Measurements from ENCODE around the gene CPXM1.

The CPXM1 gene

GRCh38 chr20:2822073-2822472, 21.6 kb upstream of the CPXM1 start:
- Histone ChIP-seq H3K9me3 (ENCODE audit: control insufficient read depth in 1 of 2, low read length in 2 of 2) (no peaks in the 10 kb centered on the region), H3K36me3 (ENCODE audit: control insufficient read depth in 1 of 2, insufficient read depth in 2 of 2, low read length in 2 of 2) (no peaks in the 10 kb centered on the region), H3K4me3 (ENCODE audit: low read depth in 1 of 2, low read length in 2 of 2) (no peak overlapping the region), H3K4me1 (ENCODE audit: control insufficient read depth in 1 of 2, insufficient read depth in 2 of 2, low read length in 2 of 2) (no peaks in the 10 kb centered on the region), H3K9ac (ENCODE audit: low read depth in 1 of 2, low read length in 2 of 2) (no peak overlapping the region), H3K27ac (ENCODE audit: low read depth, low read length) (no peak overlapping the region), H3K27me3 (ENCODE audit: control insufficient read depth in 1 of 2, insufficient read depth in 2 of 2, low read length in 2 of 2) (peaks cover 18 to 27% of the 10 kb centered on the region in 2 donors)

GRCh38 chr20:2820896-2821869, 20.8 kb upstream of the CPXM1 start:
- no peaks in the 10 kb centered on the region for H3K9me3 ChIP-seq (ENCODE audit: control insufficient read depth in 1 of 2, low read length in 2 of 2)
- no peak overlapping the region for H3K9ac ChIP-seq (ENCODE audit: low read depth in 1 of 2, low read length in 2 of 2)
- H3K27ac ChIP-seq (ENCODE audit: low read depth, low read length) = no peak overlapping the region
- no peaks in the 10 kb centered on the region for H3K4me1 ChIP-seq (ENCODE audit: control insufficient read depth in 1 of 2, insufficient read depth in 2 of 2, low read length in 2 of 2)
- no peak overlapping the region for H3K4me3 ChIP-seq (ENCODE audit: low read depth in 1 of 2, low read length in 2 of 2)
- H3K36me3 ChIP-seq (ENCODE audit: control insufficient read depth in 1 of 2, insufficient read depth in 2 of 2, low read length in 2 of 2) = no peaks in the 10 kb centered on the region
- H3K27me3 ChIP-seq (ENCODE audit: control insufficient read depth in 1 of 2, insufficient read depth in 2 of 2, low read length in 2 of 2) = peaks cover 16 to 20% of the 10 kb centered on the region in 2 donors

- H3K4me1 ChIP-seq (ENCODE audit: control insufficient read depth in 1 of 2, insufficient read depth in 2 of 2, low read length in 2 of 2) = no peaks in the 10 kb centered on the region
- no peak overlapping the region for H3K27ac ChIP-seq (ENCODE audit: low read depth, low read length)
- no peak overlapping the region for H3K4me3 ChIP-seq (ENCODE audit: low read depth in 1 of 2, low read length in 2 of 2)
- no peaks in the 10 kb centered on the region for H3K36me3 ChIP-seq (ENCODE audit: control insufficient read depth in 1 of 2, insufficient read depth in 2 of 2, low read length in 2 of 2)
- peaks cover 11 to 20% of the 10 kb centered on the region in 2 donors for H3K27me3 ChIP-seq (ENCODE audit: control insufficient read depth in 1 of 2, insufficient read depth in 2 of 2, low read length in 2 of 2)
- no peaks in the 10 kb centered on the region for H3K9me3 ChIP-seq (ENCODE audit: control insufficient read depth in 1 of 2, low read length in 2 of 2)
- no peak overlapping the region for H3K9ac ChIP-seq (ENCODE audit: low read depth in 1 of 2, low read length in 2 of 2)
Measured at GRCh38 chr20:2820084-2820895, 19.9 kb upstream of the CPXM1 start.

GRCh38 chr20:2817891-2818595, 17.6 kb upstream of the CPXM1 start:
- no peaks in the 10 kb centered on the region for H3K9me3 ChIP-seq (ENCODE audit: control insufficient read depth in 1 of 2, low read length in 2 of 2)
- no peaks in the 10 kb centered on the region for H3K36me3 ChIP-seq (ENCODE audit: control insufficient read depth in 1 of 2, insufficient read depth in 2 of 2, low read length in 2 of 2)
- H3K4me1 ChIP-seq (ENCODE audit: control insufficient read depth in 1 of 2, insufficient read depth in 2 of 2, low read length in 2 of 2) = no peaks in the 10 kb centered on the region
- H3K9ac ChIP-seq (ENCODE audit: low read depth in 1 of 2, low read length in 2 of 2) = no peak overlapping the region
- no peak overlapping the region for H3K4me3 ChIP-seq (ENCODE audit: low read depth in 1 of 2, low read length in 2 of 2)
- peaks cover 11 to 20% of the 10 kb centered on the region in 2 donors for H3K27me3 ChIP-seq (ENCODE audit: control insufficient read depth in 1 of 2, insufficient read depth in 2 of 2, low read length in 2 of 2)
- no peak overlapping the region for H3K27ac ChIP-seq (ENCODE audit: low read depth, low read length)

GRCh38 chr20:2817341-2817726, 16.9 kb upstream of the CPXM1 start:
- no peaks in the 10 kb centered on the region for H3K36me3 ChIP-seq (ENCODE audit: control insufficient read depth in 1 of 2, insufficient read depth in 2 of 2, low read length in 2 of 2)
- peaks cover 11 to 20% of the 10 kb centered on the region in 2 donors for H3K27me3 ChIP-seq (ENCODE audit: control insufficient read depth in 1 of 2, insufficient read depth in 2 of 2, low read length in 2 of 2)
- H3K9me3 ChIP-seq (ENCODE audit: control insufficient read depth in 1 of 2, low read length in 2 of 2) = peaks cover 2% of the 10 kb centered on the region in 2 donors

GRCh38 chr20:2816583-2817340, 16.3 kb upstream of the CPXM1 start:
- Histone ChIP-seq H3K4me1 (ENCODE audit: control insufficient read depth in 1 of 2, insufficient read depth in 2 of 2, low read length in 2 of 2) (no peaks in the 10 kb centered on the region), H3K4me3 (ENCODE audit: low read depth in 1 of 2, low read length in 2 of 2) (no peak overlapping the region), H3K27ac (ENCODE audit: low read depth, low read length) (no peak overlapping the region), H3K36me3 (ENCODE audit: control insufficient read depth in 1 of 2, insufficient read depth in 2 of 2, low read length in 2 of 2) (no peaks in the 10 kb centered on the region), H3K9ac (ENCODE audit: low read depth in 1 of 2, low read length in 2 of 2) (no peak overlapping the region), H3K9me3 (ENCODE audit: control insufficient read depth in 1 of 2, low read length in 2 of 2) (peaks cover 7 to 8% of the 10 kb centered on the region in 2 donors), H3K27me3 (ENCODE audit: control insufficient read depth in 1 of 2, insufficient read depth in 2 of 2, low read length in 2 of 2) (peaks cover 9 to 17% of the 10 kb centered on the region in 2 donors)

More at GRCh38 chr20:2817341-2817726, 16.9 kb upstream of the CPXM1 start:
- no peak overlapping the region for H3K27ac ChIP-seq (ENCODE audit: low read depth, low read length)
- no peak overlapping the region for H3K4me3 ChIP-seq (ENCODE audit: low read depth in 1 of 2, low read length in 2 of 2)
- no peaks in the 10 kb centered on the region for H3K4me1 ChIP-seq (ENCODE audit: control insufficient read depth in 1 of 2, insufficient read depth in 2 of 2, low read length in 2 of 2)
- H3K9ac ChIP-seq (ENCODE audit: low read depth in 1 of 2, low read length in 2 of 2) = no peak overlapping the region

- Histone ChIP-seq H3K36me3 (ENCODE audit: control insufficient read depth in 1 of 2, insufficient read depth in 2 of 2, low read length in 2 of 2) (no peaks in the 10 kb centered on the region), H3K4me3 (ENCODE audit: low read depth in 1 of 2, low read length in 2 of 2) (no peak within 1 kb of the TSS), H3K27me3 (ENCODE audit: control insufficient read depth in 1 of 2, insufficient read depth in 2 of 2, low read length in 2 of 2) (peaks cover 8 to 12% of the 10 kb centered on the region in 2 donors), H3K9me3 (ENCODE audit: control insufficient read depth in 1 of 2, low read length in 2 of 2) (peaks cover 8 to 9% of the 10 kb centered on the region in 2 donors), H3K9ac (ENCODE audit: low read depth in 1 of 2, low read length in 2 of 2) (no peak within 1 kb of the TSS), H3K27ac (ENCODE audit: low read depth, low read length) (no peak within 1 kb of the TSS), H3K4me1 (ENCODE audit: control insufficient read depth in 1 of 2, insufficient read depth in 2 of 2, low read length in 2 of 2) (no peaks in the 10 kb centered on the region)
Measured at GRCh38 chr20:2816030-2816582, 15.7 kb upstream of the CPXM1 start, which contains the start of gene TMEM239. TMEM239 (plus strand) TSS chr20:2816364; CDS start chr20:2816555, 191 bp downstream.

GRCh38 chr20:2815242-2815900, 14.9 kb upstream of the CPXM1 start:
- H3K27ac ChIP-seq (ENCODE audit: low read depth, low read length) = no peak overlapping the region
- H3K4me1 ChIP-seq (ENCODE audit: control insufficient read depth in 1 of 2, insufficient read depth in 2 of 2, low read length in 2 of 2) = no peaks in the 10 kb centered on the region
- H3K36me3 ChIP-seq (ENCODE audit: control insufficient read depth in 1 of 2, insufficient read depth in 2 of 2, low read length in 2 of 2) = no peaks in the 10 kb centered on the region
- H3K9me3 ChIP-seq (ENCODE audit: control insufficient read depth in 1 of 2, low read length in 2 of 2) = peaks cover 8 to 9% of the 10 kb centered on the region in 2 donors
- peaks cover 2 to 6% of the 10 kb centered on the region in 2 donors for H3K27me3 ChIP-seq (ENCODE audit: control insufficient read depth in 1 of 2, insufficient read depth in 2 of 2, low read length in 2 of 2)
- H3K9ac ChIP-seq (ENCODE audit: low read depth in 1 of 2, low read length in 2 of 2) = no peak overlapping the region
- H3K4me3 ChIP-seq (ENCODE audit: low read depth in 1 of 2, low read length in 2 of 2) = no peak overlapping the region

Measured in duodenal mucosa (tissue), 2 donors.